Activated CD8-positive, alpha-beta T cell treated with anti-CD3 and anti-CD28 coated beads for 36 hours (primary cell): Measurements from ENCODE around the gene ZXDC. TPM values are rescaled to one million over a fixed set of nuclear protein-coding genes. Genes with fewer than 3 reads are reported as not detected.

Experiments
- ATAC-seq: fragments of 200-7000 bp; cut with Tn5 transposase; one replicate; pipeline ENCODE4 v1.10.0; 2021; ENCODE audit warnings: mild to moderate bottlenecking, moderate library complexity
- CTCF ChIA-PET: fragments of 350-600 bp; sonication (Branson Sonifier 250); formaldehyde crosslinking; loops from one replicate; lab custom pipeline; 2021; ENCODE audit warnings: antibody characterized with exemption; lab: Charles Lee
- POLR2A ChIA-PET: fragments of 350-600 bp; sonication (Branson Sonifier 250); formaldehyde crosslinking; loops from one replicate; lab custom pipeline; 2021; ENCODE audit warnings: antibody characterized with exemption; lab: Charles Lee
- DNase-seq: peaks from one replicate; pipeline ENCODE4 v3.0.0-alpha.2; 2020
- H3K27ac Mint-ChIP-seq: one replicate; pipeline ENCODE4 v1.8.0; 2021; ENCODE audit warnings: mild to moderate bottlenecking, mixed read lengths
- H3K27me3 Mint-ChIP-seq: one replicate; pipeline ENCODE4 v1.8.0; 2021; ENCODE audit warnings: mixed read lengths
- H3K36me3 Mint-ChIP-seq: one replicate; pipeline ENCODE4 v1.8.0; 2021; ENCODE audit warnings: low read depth, mixed read lengths
- H3K4me1 Mint-ChIP-seq: one replicate; pipeline ENCODE4 v1.8.0; 2021; ENCODE audit warnings: low read depth, mixed read lengths
- H3K4me3 Mint-ChIP-seq: one replicate; pipeline ENCODE4 v1.8.0; 2021; ENCODE audit warnings: mild to moderate bottlenecking, moderate library complexity, mixed read lengths
- H3K9me3 Mint-ChIP-seq: one replicate; pipeline ENCODE4 v1.8.0; 2021; ENCODE audit warnings: mixed read lengths
- intact Hi-C: fragments of 100-400 bp; cut with micrococcal nuclease; formaldehyde crosslinking; loops from one replicate; pipeline ENCODE4 v1.10.0; 2022
- total RNA-seq, 2 experiments: library from RNA; stranded (reverse); gene quantifications; one replicate each; pipeline ENCODE4 v1.2.3, GENCODE V29; 2021
- TF ChIP-seq, protein P1 (sequence below): fragments of 200-600 bp; IDR thresholded peaks from one replicate; pipeline ENCODE4 v1.8.0; 2022; ENCODE audit warnings: antibody characterized with exemption, mild to moderate bottlenecking

The ZXDC gene
- total RNA-seq, 2 experiments from 2014 or later, result 27.8 to 29.8 TPM

DNA sequence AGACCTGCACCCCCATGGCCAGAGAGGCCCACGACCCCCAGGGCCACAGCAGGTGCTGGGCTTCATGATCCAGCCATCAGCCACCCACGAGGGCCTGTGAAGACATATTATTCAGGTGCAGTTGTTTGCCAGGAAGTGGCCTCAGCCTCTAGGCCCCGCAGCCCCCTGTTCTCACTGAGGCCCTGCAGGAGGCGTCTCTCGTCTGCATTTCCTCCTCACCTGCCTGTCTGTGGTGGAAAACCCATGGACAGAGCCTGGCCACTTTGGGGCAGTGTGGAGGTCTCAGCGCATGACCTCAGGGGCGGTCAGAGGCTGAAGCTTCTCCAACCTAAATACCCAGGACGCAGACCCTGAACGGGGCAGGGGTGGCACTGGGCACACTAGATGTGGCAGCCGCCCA is 23.2 kb upstream of the ZXDC start:
- ChIA-PET CTCF (no interaction called here), POLR2A (no interaction called here)
- DNase-seq (peak; percentile 24), ATAC-seq (no peak)
- Mint-ChIP-seq H3K4me1 (peaks cover 7% of the 10 kb centered on the region), H3K4me3 (no peak overlapping the region), H3K27me3 (no peaks in the 10 kb centered on the region), H3K27ac (peak overlapping the region; percentile 79), H3K9me3 (no peaks in the 10 kb centered on the region), H3K36me3 (no peaks in the 10 kb centered on the region)
- intact Hi-C loops, result no loop called here
- TF ChIP-seq, protein P1, sequence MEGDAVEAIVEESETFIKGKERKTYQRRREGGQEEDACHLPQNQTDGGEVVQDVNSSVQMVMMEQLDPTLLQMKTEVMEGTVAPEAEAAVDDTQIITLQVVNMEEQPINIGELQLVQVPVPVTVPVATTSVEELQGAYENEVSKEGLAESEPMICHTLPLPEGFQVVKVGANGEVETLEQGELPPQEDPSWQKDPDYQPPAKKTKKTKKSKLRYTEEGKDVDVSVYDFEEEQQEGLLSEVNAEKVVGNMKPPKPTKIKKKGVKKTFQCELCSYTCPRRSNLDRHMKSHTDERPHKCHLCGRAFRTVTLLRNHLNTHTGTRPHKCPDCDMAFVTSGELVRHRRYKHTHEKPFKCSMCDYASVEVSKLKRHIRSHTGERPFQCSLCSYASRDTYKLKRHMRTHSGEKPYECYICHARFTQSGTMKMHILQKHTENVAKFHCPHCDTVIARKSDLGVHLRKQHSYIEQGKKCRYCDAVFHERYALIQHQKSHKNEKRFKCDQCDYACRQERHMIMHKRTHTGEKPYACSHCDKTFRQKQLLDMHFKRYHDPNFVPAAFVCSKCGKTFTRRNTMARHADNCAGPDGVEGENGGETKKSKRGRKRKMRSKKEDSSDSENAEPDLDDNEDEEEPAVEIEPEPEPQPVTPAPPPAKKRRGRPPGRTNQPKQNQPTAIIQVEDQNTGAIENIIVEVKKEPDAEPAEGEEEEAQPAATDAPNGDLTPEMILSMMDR, result no peak

DNA sequence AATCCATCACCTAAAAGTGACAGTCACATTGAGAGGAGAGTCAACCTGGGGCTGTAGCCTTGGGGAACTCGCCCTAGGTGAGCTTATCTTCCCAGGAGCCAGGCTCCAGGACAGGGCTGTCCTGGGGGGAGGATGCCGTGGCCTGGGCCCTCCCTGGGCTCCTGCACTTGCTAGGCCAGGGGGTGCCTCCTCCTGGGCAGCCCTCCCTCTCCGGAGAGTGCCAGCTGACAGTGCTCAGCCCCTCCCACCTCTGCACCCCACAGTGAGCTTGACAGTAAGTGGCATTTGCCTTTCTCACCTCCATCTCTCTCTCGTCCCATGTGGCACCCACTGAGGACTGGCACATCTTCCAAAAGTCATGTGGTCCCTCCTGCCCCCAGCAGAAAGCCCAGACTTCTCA is 22.8 kb upstream of the ZXDC start:
- Mint-ChIP-seq H3K9me3 (no peaks in the 10 kb centered on the region), H3K36me3 (no peaks in the 10 kb centered on the region), H3K27me3 (no peaks in the 10 kb centered on the region), H3K4me1 (peaks cover 7% of the 10 kb centered on the region), H3K4me3 (no peak overlapping the region), H3K27ac (peak overlapping the region; percentile 79)
- ATAC-seq, result no peak
- intact Hi-C loops, result no loop called here
- ChIA-PET POLR2A (no interaction called here), CTCF (no interaction called here)
- TF ChIP-seq, protein P1, result no peak
- DNase-seq, result no peak

DNA sequence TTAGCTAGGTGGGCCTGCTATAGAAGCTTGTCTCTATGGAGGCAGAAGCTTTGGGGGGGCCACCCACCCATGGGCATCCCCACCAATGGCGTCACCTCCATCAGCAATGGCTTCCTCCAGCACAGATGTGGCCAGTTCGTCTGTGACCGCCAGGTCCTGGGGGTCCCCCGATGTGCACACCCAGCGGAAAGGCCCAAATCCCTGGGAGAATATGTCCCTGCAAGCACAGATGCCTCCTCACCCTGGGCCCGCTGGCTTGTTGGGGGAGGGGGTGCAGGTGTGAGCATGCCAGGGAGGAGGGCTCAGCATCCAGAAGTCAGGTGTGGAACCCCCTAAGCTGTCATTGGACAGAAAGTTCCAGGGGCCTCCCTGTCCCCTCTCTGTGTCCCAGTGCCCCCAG is 22.3 kb upstream of the ZXDC start:
- Mint-ChIP-seq H3K9me3 (no peaks in the 10 kb centered on the region), H3K27ac (no peak overlapping the region), H3K4me1 (peaks cover 9% of the 10 kb centered on the region), H3K27me3 (no peaks in the 10 kb centered on the region), H3K36me3 (no peaks in the 10 kb centered on the region), H3K4me3 (no peak overlapping the region)
- intact Hi-C loops, result no loop called here
- CTCF ChIA-PET, result no interaction called here
- no peak for DNase-seq
- TF ChIP-seq, protein P1, result no peak
- ATAC-seq, result no peak
- POLR2A ChIA-PET, result no interaction called here

DNA sequence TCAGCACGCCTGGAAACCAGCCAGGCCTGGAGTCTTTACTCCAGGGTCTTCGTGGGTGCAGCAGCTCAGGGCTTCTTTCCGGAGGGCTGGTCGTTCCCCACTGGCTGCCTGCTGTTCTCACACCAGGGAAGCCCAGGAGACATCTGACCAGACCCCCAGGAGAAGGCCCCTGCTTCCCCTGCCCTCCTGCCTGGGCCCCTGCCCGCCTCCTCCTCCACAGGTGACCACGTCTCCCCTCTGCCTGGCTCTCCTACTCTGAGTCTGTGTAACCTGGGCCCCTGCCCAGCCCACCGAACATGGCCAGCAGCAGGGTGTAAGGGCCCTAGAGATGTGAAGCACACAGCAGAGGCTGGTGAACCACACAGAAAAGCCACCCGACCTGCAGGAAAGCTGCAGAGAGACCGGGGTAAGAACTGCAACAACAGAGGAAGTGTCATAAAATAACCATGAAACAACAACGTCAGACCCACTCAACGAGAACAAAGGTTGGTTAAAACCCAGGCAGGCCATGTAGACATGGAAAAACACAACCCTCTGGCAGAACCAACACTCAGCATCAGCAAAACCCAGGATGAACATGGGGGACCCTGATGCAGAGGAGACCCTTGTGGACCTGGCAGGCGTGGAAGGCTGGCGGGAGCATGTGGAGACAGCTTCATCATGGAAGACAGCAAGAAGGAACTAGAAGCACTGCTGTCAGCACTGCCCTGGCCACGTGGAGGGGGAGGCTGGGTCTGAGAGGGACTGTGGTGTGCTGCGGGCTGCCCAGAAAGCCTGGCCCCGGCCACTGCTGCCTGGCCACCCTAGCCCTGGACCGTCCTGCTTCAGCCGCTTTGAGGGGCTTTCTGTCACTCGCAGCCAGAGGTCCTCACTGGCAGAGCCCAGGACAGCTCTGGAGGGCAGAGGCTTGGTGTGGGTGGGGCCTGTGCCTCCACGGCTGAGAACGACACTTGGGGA is 21.5 kb upstream of the ZXDC start:
- Mint-ChIP-seq H3K27ac (no peak overlapping the region), H3K4me3 (no peak overlapping the region)
- CTCF ChIA-PET, result interaction anchor here (3.9 kb wide), 1 partner anchor 26 kb away, joined by 9 read pairs; the partner anchor contains the start of gene CHST13

More for the DNA sequence above, 21.5 kb upstream of the ZXDC start:
- Mint-ChIP-seq H3K9me3 (no peaks in the 10 kb centered on the region), H3K36me3 (no peaks in the 10 kb centered on the region), H3K4me1 (peaks cover 9% of the 10 kb centered on the region), H3K27me3 (no peaks in the 10 kb centered on the region)
- ATAC-seq, result no peak
- intact Hi-C loops, result no loop called here
- POLR2A ChIA-PET, result no interaction called here
- DNase-seq, result no peak
- TF ChIP-seq, protein P1, result no peak
